Mesenchymal stem cell (in vitro differentiated cells and primary cell): ENCODE data around the gene GALNT2.
A peak's percentile ranks its signal among the peaks of the same experiment; 100 is the strongest.

ENCODE experiments used
- DNase-seq: peaks from one replicate; pipeline ENCODE4 v3.0.0-alpha.2; 2013
- H2AFZ ChIP-seq: one replicate; pipeline ENCODE4 v1.6.1; 2013; ENCODE audit warnings: low read depth, mild to moderate bottlenecking, control low read depth, inconsistent platforms, low read length, moderate library complexity
- H2AK5ac ChIP-seq: 2 replicates; pipeline ENCODE4 v1.6.1; 2013; ENCODE audit warnings: low read length, moderate library complexity, mild to moderate bottlenecking, inconsistent platforms; ENCODE audit not compliant: severe bottlenecking
- H2BK120ac ChIP-seq: one replicate; pipeline ENCODE4 v1.6.1; 2013; ENCODE audit warnings: low read depth, mild to moderate bottlenecking, inconsistent platforms, low read length, moderate library complexity
- H2BK12ac ChIP-seq, 2 experiments: one replicate each; pipeline ENCODE4 v1.6.1; 2013; ENCODE audit warnings: inconsistent platforms in 2 of 2, low read length in 2 of 2, mild to moderate bottlenecking in 2 of 2, moderate library complexity in 2 of 2, control low read depth in 1 of 2
- H2BK15ac ChIP-seq: one replicate; pipeline ENCODE4 v1.6.1; 2013; ENCODE audit warnings: mild to moderate bottlenecking, low read depth, inconsistent platforms; ENCODE audit not compliant: poor library complexity, severe bottlenecking
- H2BK5ac ChIP-seq: 2 replicates; pipeline ENCODE4 v1.6.1; 2013; ENCODE audit warnings: low read depth, mild to moderate bottlenecking, low read length, control low read depth, inconsistent platforms; ENCODE audit not compliant: poor library complexity, severe bottlenecking
- H3K14ac ChIP-seq, 2 experiments: one replicate each; pipeline ENCODE4 v1.6.1; 2013; ENCODE audit warnings: inconsistent platforms in 2 of 2, low read length in 2 of 2, control low read depth in 1 of 2, mild to moderate bottlenecking in 1 of 2, moderate library complexity in 1 of 2
- H3K18ac ChIP-seq, 2 experiments: one replicate each; pipeline ENCODE4 v1.6.1; 2013; ENCODE audit warnings: inconsistent platforms in 2 of 2, low read length in 2 of 2, control low read depth in 1 of 2, low read depth in 1 of 2, mild to moderate bottlenecking in 1 of 2
- H3K23ac ChIP-seq, 2 experiments: one replicate each; pipeline ENCODE4 v1.6.1; 2013; ENCODE audit warnings: inconsistent platforms in 2 of 2, low read length in 2 of 2, mild to moderate bottlenecking in 2 of 2, moderate library complexity in 2 of 2, control low read depth in 1 of 2
- H3K27ac ChIP-seq: 2 replicates; pipeline ENCODE4 v1.5.1; 2013; ENCODE audit warnings: mild to moderate bottlenecking, moderate library complexity, low read length, control low read depth, inconsistent platforms; ENCODE audit not compliant: poor library complexity, severe bottlenecking
- H3K27me3 ChIP-seq, 2 experiments: 2 replicates each; pipeline versions ENCODE4 v1.6.1 to v1.7.0; 2013; ENCODE audit warnings: low read length in 2 of 2, mild to moderate bottlenecking in 2 of 2, moderate library complexity in 2 of 2, control low read depth in 1 of 2, inconsistent platforms in 1 of 2; ENCODE audit not compliant: control insufficient read depth in 1 of 2, insufficient read depth in 1 of 2
- H3K36me3 ChIP-seq, 2 experiments: 2 replicates each; pipeline versions ENCODE4 v1.6.1 to v1.7.0; 2013; ENCODE audit warnings: low read length in 2 of 2, control low read depth in 1 of 2, inconsistent platforms in 1 of 2, low read depth in 1 of 2, mild to moderate bottlenecking in 1 of 2; ENCODE audit not compliant: insufficient read depth in 2 of 2, control insufficient read depth in 1 of 2
- H3K4ac ChIP-seq, 2 experiments: one replicate each; pipeline ENCODE4 v1.6.1; 2013; ENCODE audit warnings: inconsistent platforms in 2 of 2, low read length in 2 of 2, mild to moderate bottlenecking in 2 of 2, moderate library complexity in 2 of 2, control low read depth in 1 of 2, low read depth in 1 of 2
- H3K4me1 ChIP-seq: 2 replicates; pipeline ENCODE4 v1.6.1; 2013; ENCODE audit warnings: low read depth, low read length, control low read depth; ENCODE audit not compliant: control insufficient read depth, insufficient read depth
- H3K4me2 ChIP-seq: 2 replicates; pipeline ENCODE4 v1.6.1; 2013; ENCODE audit warnings: low read length, mild to moderate bottlenecking, inconsistent platforms; ENCODE audit not compliant: poor library complexity, severe bottlenecking
- H3K4me3 ChIP-seq, 2 experiments: 2 replicates each; pipeline versions ENCODE4 v1.5.1 to v1.7.0; 2013; ENCODE audit warnings: low read length in 2 of 2, mild to moderate bottlenecking in 2 of 2, control low read depth in 1 of 2, low read depth in 1 of 2; ENCODE audit not compliant: insufficient read depth in 1 of 2
- H3K79me1 ChIP-seq: replicated peaks from 2 replicates; pipeline ENCODE4 v1.6.1; 2013; ENCODE audit warnings: mild to moderate bottlenecking, control low read depth, low read length, inconsistent platforms; ENCODE audit not compliant: poor library complexity, severe bottlenecking
- H3K9ac ChIP-seq: 2 replicates; pipeline ENCODE4 v1.7.0; 2013; ENCODE audit warnings: mild to moderate bottlenecking, low read length, moderate library complexity
- H3K9me3 ChIP-seq: 2 replicates; pipeline ENCODE4 v1.7.0; 2013; ENCODE audit warnings: mild to moderate bottlenecking, low read length; ENCODE audit not compliant: control insufficient read depth
- H4K8ac ChIP-seq: one replicate; pipeline ENCODE4 v1.6.1; 2013; ENCODE audit warnings: inconsistent platforms, mild to moderate bottlenecking, low read length, moderate library complexity
- H4K91ac ChIP-seq: one replicate; pipeline ENCODE4 v1.6.1; 2013; ENCODE audit warnings: mild to moderate bottlenecking, low read length, inconsistent platforms
- WGBS: methylation state at CpG from one replicate; pipeline ENCODE4 v1.1.7; 2013; ENCODE audit warnings: mixed read lengths; 5-methylcytosine and 5-hydroxymethylcytosine counted together

The GALNT2 gene

GRCh38 chr1:230048322-230048721 is 18.7 kb upstream of the GALNT2 start:
- H2BK120ac ChIP-seq, result no peak overlapping the region
- peaks cover 14 to 17% of the 10 kb centered on the region in 2 experiments for H3K27me3 ChIP-seq
- no peaks in the 10 kb centered on the region for H3K79me1 ChIP-seq
- H2AK5ac ChIP-seq, result no peak overlapping the region
- no peak overlapping the region for H2AFZ ChIP-seq
- no peak overlapping the region for H4K91ac ChIP-seq
- H3K4me2 ChIP-seq, result no peak overlapping the region
- no peaks in the 10 kb centered on the region for H3K36me3 ChIP-seq
- DNase-seq, result no peak
- no peaks in the 10 kb centered on the region for H3K4me1 ChIP-seq
- H2BK12ac ChIP-seq, result no peak overlapping the region
- H3K4ac ChIP-seq, result no peak overlapping the region
- no peak overlapping the region for H3K4me3 ChIP-seq
- no peak overlapping the region for H3K18ac ChIP-seq
- no peak overlapping the region for H2BK15ac ChIP-seq
- H3K9ac ChIP-seq, result no peak overlapping the region
- H3K14ac ChIP-seq, result no peak overlapping the region
- H3K27ac ChIP-seq, result no peak overlapping the region
- peaks cover 3% of the 10 kb centered on the region for H3K9me3 ChIP-seq
- 100% methylated on average over 2 of the region's 2 CpGs for WGBS
- H4K8ac ChIP-seq, result no peak overlapping the region
- peak overlapping the region in 1 of 2 experiments; percentile 1 for H3K23ac ChIP-seq
- H2BK5ac ChIP-seq, result no peak overlapping the region

- Histone ChIP-seq H3K4ac (no peak overlapping the region), H2AK5ac (no peak overlapping the region), H3K23ac (no peak overlapping the region), H3K9ac (no peak overlapping the region), H3K4me2 (no peak overlapping the region), H2BK15ac (no peak overlapping the region), H3K4me1 (no peaks in the 10 kb centered on the region), H2BK120ac (no peak overlapping the region), H3K4me3 (no peak overlapping the region), H3K27ac (no peak overlapping the region), H4K91ac (no peak overlapping the region), H3K18ac (no peak overlapping the region), H3K14ac (no peak overlapping the region), H2BK12ac (no peak overlapping the region), H3K9me3 (peaks cover 3% of the 10 kb centered on the region), H3K36me3 (no peaks in the 10 kb centered on the region), H2BK5ac (no peak overlapping the region), H2AFZ (no peak overlapping the region), H3K79me1 (no peaks in the 10 kb centered on the region), H4K8ac (no peak overlapping the region), H3K27me3 (peaks cover 14 to 17% of the 10 kb centered on the region in 2 experiments)
- no peak for DNase-seq
- WGBS, result 100% methylated on average over 1 of the region's 1 CpG
Measured at GRCh38 chr1:230048922-230049321, 18.1 kb upstream of the GALNT2 start.

- Histone ChIP-seq H4K8ac (no peak overlapping the region), H3K79me1 (no peaks in the 10 kb centered on the region), H3K36me3 (no peaks in the 10 kb centered on the region), H3K18ac (no peak overlapping the region), H2BK120ac (no peak overlapping the region), H3K23ac (no peak overlapping the region), H2AK5ac (no peak overlapping the region), H4K91ac (no peak overlapping the region), H3K4me1 (no peaks in the 10 kb centered on the region), H3K27ac (no peak overlapping the region), H2BK5ac (no peak overlapping the region), H3K4me2 (no peak overlapping the region), H2BK12ac (no peak overlapping the region), H2BK15ac (no peak overlapping the region), H3K14ac (no peak overlapping the region), H3K27me3 (peaks cover 17% of the 10 kb centered on the region in 2 experiments), H3K4ac (no peak overlapping the region), H3K4me3 (no peak overlapping the region), H3K9me3 (peaks cover 3% of the 10 kb centered on the region), H3K9ac (no peak overlapping the region), H2AFZ (no peak overlapping the region)
- no peak for DNase-seq
- WGBS, result 80% methylated on average over 2 of the region's 2 CpGs
Measured at GRCh38 chr1:230049731-230050130, 17.3 kb upstream of the GALNT2 start.

- no peak overlapping the region for H3K27ac ChIP-seq
- H3K4me3 ChIP-seq, result no peak overlapping the region
- H4K8ac ChIP-seq, result no peak overlapping the region
- no peak overlapping the region for H3K9ac ChIP-seq
- H2BK5ac ChIP-seq, result no peak overlapping the region
- H2BK15ac ChIP-seq, result no peak overlapping the region
- H3K4me2 ChIP-seq, result no peak overlapping the region
- no peak overlapping the region for H2AK5ac ChIP-seq
- H3K4me1 ChIP-seq, result no peaks in the 10 kb centered on the region
- no peak overlapping the region for H2BK120ac ChIP-seq
- no peaks in the 10 kb centered on the region for H3K36me3 ChIP-seq
- WGBS, result 88% methylated on average over 6 of the region's 7 CpGs
- H4K91ac ChIP-seq, result no peak overlapping the region
- H2AFZ ChIP-seq, result no peak overlapping the region
- no peak overlapping the region for H3K18ac ChIP-seq
- H3K14ac ChIP-seq, result no peak overlapping the region
- H2BK12ac ChIP-seq, result no peak overlapping the region
- no peaks in the 10 kb centered on the region for H3K79me1 ChIP-seq
- no peak overlapping the region for H3K4ac ChIP-seq
- H3K23ac ChIP-seq, result no peak overlapping the region
- H3K27me3 ChIP-seq, result peaks cover 16 to 17% of the 10 kb centered on the region in 2 experiments
- no peak for DNase-seq
- H3K9me3 ChIP-seq, result peaks cover 3% of the 10 kb centered on the region
Measured at GRCh38 chr1:230050973-230051735, 15.9 kb upstream of the GALNT2 start.
